H9 (cell line): Measurements from ENCODE around the gene STAB2. TPM values are rescaled to one million over a fixed set of nuclear protein-coding genes. Genes with fewer than 3 reads are reported as not detected.

ENCODE experiments used
- DNase-seq: peaks from one replicate; pipeline ENCODE4 v3.0.0-alpha.2; 2017
- H2AFZ ChIP-seq: one replicate; pipeline ENCODE4 v1.6.1; 2013; ENCODE audit warnings: mild to moderate bottlenecking, low read length, control low read depth, moderate library complexity
- H2AK5ac ChIP-seq: 2 replicates; pipeline ENCODE4 v1.6.1; 2013; ENCODE audit warnings: low read length, control low read depth, mixed read lengths; ENCODE audit not compliant: insufficient read length
- H2BK120ac ChIP-seq: one replicate; pipeline ENCODE4 v1.6.1; 2013; ENCODE audit warnings: low read depth, mild to moderate bottlenecking, low read length, control low read depth, inconsistent platforms; ENCODE audit not compliant: poor library complexity, severe bottlenecking
- H2BK12ac ChIP-seq: 2 replicates; pipeline ENCODE4 v1.6.1; 2013; ENCODE audit warnings: low read length, control low read depth, mixed read lengths, low read depth; ENCODE audit not compliant: insufficient read length
- H2BK15ac ChIP-seq: 2 replicates; pipeline ENCODE4 v1.6.1; 2013; ENCODE audit warnings: low read depth, low read length, control low read depth
- H2BK20ac ChIP-seq: one replicate; pipeline ENCODE4 v1.6.1; 2013; ENCODE audit warnings: low read depth, mild to moderate bottlenecking, low read length, control low read depth, inconsistent platforms; ENCODE audit not compliant: poor library complexity, severe bottlenecking
- H2BK5ac ChIP-seq: 2 replicates; pipeline ENCODE4 v1.6.1; 2013; ENCODE audit warnings: low read length, control low read depth, mixed read lengths; ENCODE audit not compliant: insufficient read length
- H3K14ac ChIP-seq: 2 replicates; pipeline ENCODE4 v1.6.1; 2013; ENCODE audit warnings: low read length, control low read depth; ENCODE audit not compliant: insufficient read depth
- H3K18ac ChIP-seq: 2 replicates; pipeline ENCODE4 v1.6.1; 2013; ENCODE audit warnings: low read depth, mild to moderate bottlenecking, mixed read lengths, low read length, control low read depth; ENCODE audit not compliant: insufficient read length
- H3K23ac ChIP-seq: 2 replicates; pipeline ENCODE4 v1.6.1; 2013; ENCODE audit warnings: low read length, control low read depth, mixed read lengths, low read depth; ENCODE audit not compliant: insufficient read length
- H3K23me2 ChIP-seq: 2 replicates; pipeline ENCODE4 v1.6.1; 2013; ENCODE audit warnings: low read depth, mild to moderate bottlenecking, mixed read lengths, low read length, control low read depth; ENCODE audit not compliant: insufficient read length, poor library complexity, severe bottlenecking
- H3K27ac ChIP-seq: 2 replicates; pipeline ENCODE4 v1.5.1; 2013; ENCODE audit warnings: low read length, control low read depth, mixed read lengths, low read depth; ENCODE audit not compliant: insufficient read length
- H3K27me3 ChIP-seq: 2 replicates; pipeline ENCODE4 v1.6.1; 2013; ENCODE audit warnings: low read length, control low read depth, inconsistent platforms; ENCODE audit not compliant: insufficient read depth
- H3K4ac ChIP-seq: 2 replicates; pipeline ENCODE4 v1.6.1; 2013; ENCODE audit warnings: low read depth, mild to moderate bottlenecking, control low read depth, inconsistent platforms, low read length, moderate library complexity
- H3K4me1 ChIP-seq: 2 replicates; pipeline ENCODE4 v1.6.1; 2013; ENCODE audit warnings: low read length, control low read depth, inconsistent platforms; ENCODE audit not compliant: insufficient read depth
- H3K4me2 ChIP-seq: 2 replicates; pipeline ENCODE4 v1.6.1; 2013; ENCODE audit warnings: low read length, control low read depth, mixed read lengths; ENCODE audit not compliant: insufficient read length, insufficient read depth
- H3K56ac ChIP-seq: 2 replicates; pipeline ENCODE4 v1.6.1; 2013; ENCODE audit warnings: low read depth, mild to moderate bottlenecking, mixed read lengths, low read length, control low read depth; ENCODE audit not compliant: insufficient read length
- H3K79me1 ChIP-seq: 2 replicates; pipeline ENCODE4 v1.6.1; 2013; ENCODE audit warnings: low read depth, mild to moderate bottlenecking, moderate library complexity, low read length, control low read depth, inconsistent platforms; ENCODE audit not compliant: insufficient read depth, poor library complexity, severe bottlenecking
- H3K79me2 ChIP-seq: 2 replicates; pipeline ENCODE4 v1.6.1; 2013; ENCODE audit warnings: low read length, control low read depth, inconsistent platforms; ENCODE audit not compliant: insufficient read depth
- H3K9ac ChIP-seq: 2 replicates; pipeline ENCODE4 v1.6.1; 2013; ENCODE audit warnings: low read length, control low read depth, mixed read lengths; ENCODE audit not compliant: insufficient read length; ENCODE audit errors: extremely low read depth
- H3K9me3 ChIP-seq: one replicate; pipeline ENCODE4 v1.6.1; 2013; ENCODE audit warnings: low read depth, low read length, inconsistent platforms; ENCODE audit not compliant: control insufficient read depth
- H3T11ph ChIP-seq: one replicate; pipeline ENCODE4 v1.6.1; 2013; ENCODE audit warnings: mild to moderate bottlenecking, low read length, control low read depth, inconsistent platforms
- H4K20me1 ChIP-seq: one replicate; pipeline ENCODE4 v1.6.1; 2013; ENCODE audit not compliant: control insufficient read depth, insufficient read length, insufficient read depth
- H4K5ac ChIP-seq: 2 replicates; pipeline ENCODE4 v1.6.1; 2013; ENCODE audit warnings: low read depth, mild to moderate bottlenecking, mixed read lengths, low read length, control low read depth; ENCODE audit not compliant: insufficient read length
- H4K8ac ChIP-seq: replicated peaks from 2 replicates; pipeline ENCODE4 v1.6.1; 2013; ENCODE audit warnings: low read length, control low read depth, mixed read lengths, low read depth; ENCODE audit not compliant: insufficient read length
- H4K91ac ChIP-seq: 2 replicates; pipeline ENCODE4 v1.6.1; 2013; ENCODE audit warnings: low read depth, mild to moderate bottlenecking, moderate library complexity, mixed read lengths, low read length, control low read depth; ENCODE audit not compliant: insufficient read length
- H3K27ac Mint-ChIP-seq, 3 experiments: 2 replicates in 2 of 3; 3 replicates in 1 of 3; pipeline ENCODE4 v1.8.0; 2020 to 2021; ENCODE audit warnings: mixed read lengths in 3 of 3, mild to moderate bottlenecking in 1 of 3, moderate library complexity in 1 of 3
- H3K27me3 Mint-ChIP-seq: 2 replicates; pipeline ENCODE4 v1.8.0; 2021; ENCODE audit warnings: low read depth, mild to moderate bottlenecking, moderate library complexity, mixed read lengths
- H3K36me3 Mint-ChIP-seq, 3 experiments: 2 replicates in 2 of 3; 3 replicates in 1 of 3; pipeline ENCODE4 v1.8.0; 2020 to 2021; ENCODE audit warnings: low read depth in 3 of 3, mixed read lengths in 3 of 3; ENCODE audit not compliant: insufficient read depth in 1 of 3
- H3K4me1 Mint-ChIP-seq, 2 experiments: 2 replicates each; pipeline ENCODE4 v1.8.0; 2020; ENCODE audit warnings: mixed read lengths in 2 of 2
- H3K4me3 Mint-ChIP-seq, 2 experiments: 2 replicates in 1 of 2; 3 replicates in 1 of 2; pipeline ENCODE4 v1.8.0; 2020 to 2021; ENCODE audit warnings: mild to moderate bottlenecking in 2 of 2, mixed read lengths in 2 of 2, moderate library complexity in 1 of 2
- H3K9me3 Mint-ChIP-seq, 2 experiments: 2 replicates in 1 of 2; 3 replicates in 1 of 2; pipeline ENCODE4 v1.8.0; 2020; ENCODE audit warnings: mild to moderate bottlenecking in 2 of 2, mixed read lengths in 2 of 2, moderate library complexity in 1 of 2
- CTCF ChIP-seq: fragments of 200-600 bp; sonication (generic); conservative IDR thresholded peaks from 3 replicates; pipeline ENCODE4 v1.8.0; 2021; ENCODE audit warnings: antibody characterized with exemption, mild to moderate bottlenecking
- WGBS: extraction: QIAGEN DNeasy Blood & Tissue Kit; methylation state at CpG from one replicate; pipeline ENCODE4 v1.1.7; 2013; ENCODE audit warnings: missing lambda C conversion rate, low lambda C conversion rate, mixed read lengths; ENCODE audit not compliant: insufficient read length; ENCODE audit errors: extremely low coverage; 5-methylcytosine and 5-hydroxymethylcytosine counted together
- total RNA-seq: library from RNA; stranded (reverse); gene quantifications from 2 replicates; pipeline ENCODE4 v1.2.1, GENCODE V29; 2021

The STAB2 gene
- total RNA-seq, 1 experiment from 2014 or later: 0.02 TPM

GRCh38 chr12:103542078-103542477 is 45.0 kb upstream of the STAB2 start:
- Histone ChIP-seq H3T11ph (no peak overlapping the region), H3K4ac (no peak overlapping the region), H4K8ac (no peak overlapping the region), H4K91ac (no peak overlapping the region), H3K56ac (no peak overlapping the region), H3K9me3 (no peaks in the 10 kb centered on the region), H2AK5ac (no peak overlapping the region), H3K4me1 (no peaks in the 10 kb centered on the region), H2AFZ (no peak overlapping the region), H2BK5ac (no peak overlapping the region), H2BK120ac (no peak overlapping the region), H4K20me1 (no peaks in the 10 kb centered on the region), H2BK15ac (no peak overlapping the region), H3K27ac (no peak overlapping the region), H3K79me1 (no peaks in the 10 kb centered on the region), H2BK12ac (no peak overlapping the region), H3K9ac (no peak overlapping the region), H3K4me2 (no peak overlapping the region), H4K5ac (no peak overlapping the region), H3K18ac (no peak overlapping the region), H3K23me2 (no peaks in the 10 kb centered on the region), H3K27me3 (no peaks in the 10 kb centered on the region), H3K23ac (no peak overlapping the region), H3K14ac (no peak overlapping the region), H2BK20ac (no peak overlapping the region), H3K79me2 (no peaks in the 10 kb centered on the region)
- Mint-ChIP-seq H3K9me3 (peaks cover 6% of the 10 kb centered on the region in 2 experiments; a peak in 4 of 5 replicates), H3K4me3 (no peak overlapping the region), H3K27ac (no peak overlapping the region), H3K36me3 (peaks cover 0 to 9% (median 0%) of the 10 kb centered on the region in 3 experiments; a peak in 2 of 7 replicates), H3K4me1 (no peaks in the 10 kb centered on the region), H3K27me3 (no peaks in the 10 kb centered on the region; the same call in 1 of the 2 replicates)
- DNase-seq: no peak
- WGBS: no CpG with 5 or more reads among the region's 3 CpGs
- TF ChIP-seq CTCF: no peak
